K562 (cell line): ENCODE measurements around the gene MFSD11. TPM values are rescaled to one million over a fixed set of nuclear protein-coding genes. Genes with fewer than 3 reads are reported as not detected.

Experiments used
- ATF1 ChIP-seq, 2 experiments: fragments of 450-650 bp in 1 of 2; IDR thresholded peaks; 2 replicates each; pipeline ENCODE4 v1.6.1; 2016; ENCODE audit warnings: missing compliant biosample characterization in 1 of 2, missing genetic modification characterization in 1 of 2
- ATF6 ChIP-seq: sonication (generic); formaldehyde crosslinking; IDR thresholded peaks from 2 replicates; pipeline ENCODE4 v1.4.0; 2020; ENCODE audit warnings: mild to moderate bottlenecking, missing genetic modification reagents
- BACH1 ChIP-seq: fragments of 200-800 bp; sonication (Bioruptor generic); IDR thresholded peaks from 2 replicates; pipeline ENCODE4 v1.6.1; 2016; ENCODE audit warnings: missing genetic modification characterization, missing compliant biosample characterization
- CBFA2T2 ChIP-seq: fragments of 450-650 bp; conservative IDR thresholded peaks from 2 replicates; pipeline ENCODE4 v1.6.1; 2017; ENCODE audit warnings: mild to moderate bottlenecking
- COPS2 ChIP-seq: fragments of 450-650 bp; conservative IDR thresholded peaks from 2 replicates; pipeline ENCODE4 v1.6.1; 2016; ENCODE audit warnings: mild to moderate bottlenecking, moderate library complexity
- CSDE1 ChIP-seq, 2 experiments: fragments of 450-650 bp; IDR thresholded peaks; 2 replicates each; pipeline ENCODE4 v1.6.1; 2016; ENCODE audit warnings: mild to moderate bottlenecking in 1 of 2
- ELF4 ChIP-seq: fragments of 450-650 bp; formaldehyde crosslinking; IDR thresholded peaks from 2 replicates; pipeline ENCODE4 v1.4.0; 2022; ENCODE audit warnings: missing genetic modification characterization
- ETS2 ChIP-seq: IDR thresholded peaks from 2 replicates; pipeline ENCODE4 v1.6.1; 2016; ENCODE audit warnings: borderline replicate concordance, missing genetic modification characterization, mild to moderate bottlenecking, moderate library complexity, missing compliant biosample characterization; ENCODE audit not compliant: poor library complexity, severe bottlenecking
- GATAD2A ChIP-seq: fragments of 450-650 bp; IDR thresholded peaks from 2 replicates; pipeline ENCODE4 v1.6.1; 2017
- LEF1 ChIP-seq: fragments of 450-650 bp; IDR thresholded peaks from 2 replicates; pipeline ENCODE4 v1.6.1; 2016; ENCODE audit warnings: mild to moderate bottlenecking
- MITF ChIP-seq: IDR thresholded peaks from 2 replicates; pipeline ENCODE4 v1.6.1; 2014; ENCODE audit warnings: antibody characterized with exemption
- NCOA6 ChIP-seq: fragments of 450-650 bp; IDR thresholded peaks from 2 replicates; pipeline ENCODE4 v1.6.1; 2017; ENCODE audit warnings: mild to moderate bottlenecking
- POLR2AphosphoS5 ChIP-seq: IDR thresholded peaks from 2 replicates; pipeline ENCODE4 v1.6.1; 2011; ENCODE audit warnings: mild to moderate bottlenecking, low read depth, low read length, moderate library complexity; ENCODE audit not compliant: control insufficient read depth, insufficient read depth
- RFX1 ChIP-seq: fragments of 450-650 bp; IDR thresholded peaks from 2 replicates; pipeline ENCODE4 v1.6.1; 2016; ENCODE audit warnings: mild to moderate bottlenecking, moderate library complexity
- SMAD3 ChIP-seq: fragments of 450-650 bp; formaldehyde crosslinking; conservative IDR thresholded peaks from 2 replicates; pipeline ENCODE4 v1.4.0; 2020; ENCODE audit warnings: mild to moderate bottlenecking
- SNIP1 ChIP-seq: fragments of 450-650 bp; IDR thresholded peaks from 2 replicates; pipeline ENCODE4 v1.7.1; 2017; ENCODE audit warnings: low read depth, mild to moderate bottlenecking
- SRSF3 ChIP-seq: fragments of 200-400 bp; formaldehyde crosslinking; IDR thresholded peaks from 2 replicates; pipeline ENCODE4 v1.6.1; 2016; ENCODE audit warnings: mild to moderate bottlenecking, low read length, moderate library complexity; ENCODE audit not compliant: insufficient read depth
- TAF9B ChIP-seq: fragments of 450-650 bp; IDR thresholded peaks from 2 replicates; pipeline ENCODE4 v1.6.1; 2018; ENCODE audit warnings: mild to moderate bottlenecking; ENCODE audit not compliant: partially characterized antibody
- TCF7L2 ChIP-seq: fragments of 150-350 bp; IDR thresholded peaks from 2 replicates; pipeline ENCODE4 v1.6.1; 2016; ENCODE audit warnings: low read depth, mild to moderate bottlenecking, low read length, moderate library complexity
- TSC22D4 ChIP-seq: fragments of 450-650 bp; IDR thresholded peaks from 2 replicates; pipeline ENCODE4 v1.6.1; 2016; ENCODE audit warnings: missing genetic modification characterization, missing biosample characterization, control low read depth
- ZNF175 ChIP-seq: fragments of 200-800 bp; sonication (Bioruptor generic); IDR thresholded peaks from 2 replicates; pipeline ENCODE4 v1.6.1; 2016; ENCODE audit warnings: low read depth, mild to moderate bottlenecking, missing genetic modification characterization, missing compliant biosample characterization
- polyA plus RNA-seq, 8 experiments: library from polyadenylated mRNA; depleted of rRNA in 4 of 8; stranded (reverse) in 5 of 8; unstranded in 3 of 8; fragments of >200 nt; fragmentation: Nextera tagmentation in 2 of 8; fragmentation: Illumina TruSeq in 1 of 8; extraction: Ambion mirVana in 2 of 8; extraction: Trizol in 1 of 8; gene quantifications; 2 replicates each; pipeline versions ENCODE4 v1.2.1 to v1.2.3, GENCODE V29; 2011 to 2014; ENCODE audit warnings: inconsistent platforms in 1 of 8, missing spikeins in 1 of 8
- total RNA-seq, 7 experiments: library from RNA; depleted of rRNA in 6 of 7; stranded (reverse); fragments of >200 nt in 6 of 7; fragmentation: Illumina TruSeq in 2 of 7; extraction: Trizol in 2 of 7; gene quantifications; 2 replicates each; pipeline versions ENCODE4 v1.2.1 to v1.2.3, GENCODE V29; 2011 to 2021; ENCODE audit warnings: low replicate concordance in 1 of 7
- TF ChIP-seq, protein P1 (sequence below): fragments of 200-800 bp; sonication (Bioruptor generic); IDR thresholded peaks from 2 replicates; pipeline ENCODE4 v1.6.1; 2016; ENCODE audit warnings: missing genetic modification characterization, missing compliant biosample characterization

The MFSD11 gene
- total and polyA plus RNA-seq, 9 of the 15 experiments (the other 6 are each of a cell fraction or from before 2014, with no cell fraction given), result 14.4 to 24.5 (median 19.9) TPM

DNA sequence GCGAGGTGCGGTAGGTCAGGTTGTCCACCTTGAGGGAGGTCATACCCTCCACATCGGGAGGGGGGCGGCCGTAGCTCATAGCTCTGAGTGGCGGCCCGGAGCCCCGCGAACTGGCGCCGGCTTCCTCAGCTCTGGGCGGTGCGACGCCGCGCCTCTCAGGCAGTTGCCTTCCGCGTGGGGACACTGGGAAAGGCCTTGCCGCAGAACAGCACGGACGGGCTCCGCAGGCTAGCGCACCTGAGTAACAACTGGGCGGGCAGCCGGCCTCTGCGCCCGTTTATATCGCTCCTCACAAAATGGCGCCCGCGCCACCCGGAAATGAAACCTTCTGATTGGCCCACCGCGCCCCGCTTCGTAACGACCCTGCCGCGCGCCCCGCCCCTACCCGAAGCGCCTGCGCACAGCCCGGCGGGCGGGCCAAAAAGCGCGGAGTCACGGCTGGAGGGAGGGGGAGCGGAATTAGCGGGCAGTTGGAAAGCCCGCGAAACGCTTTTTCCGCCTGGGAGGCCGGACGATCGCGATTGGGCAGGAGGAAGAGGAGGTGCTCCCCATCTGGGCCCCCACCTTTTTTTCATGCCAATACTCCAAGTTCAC is 740 bp upstream of the MFSD11 start, which contains the start of gene SRSF2 (continued):
- TF ChIP-seq MITF, result 0 out of 2 replicates have a peak, but pooled peaks have one; percentile 33
- no peak for TF ChIP-seq CSDE1 (IDR thresholded peaks at IDR 0.05)
- TF ChIP-seq NCOA6, result no peak
- TF ChIP-seq COPS2, result no peak
- TF ChIP-seq SMAD3 (CRISPR knock-in tag), result no peak; the same call in 1 of the 2 replicates
- no peak for TF ChIP-seq ETS2 (tag)
- peak; percentile 99 for TF ChIP-seq POLR2AphosphoS5
- no peak for TF ChIP-seq TSC22D4 (tag)
- TF ChIP-seq BACH1 (tag), result no peak
- peak; percentile 94 for TF ChIP-seq TAF9B
- no peak for TF ChIP-seq CBFA2T2
- TF ChIP-seq SNIP1, result no peak
- 0 out of 2 replicates have a peak, but pooled peaks have one; percentile 28 for TF ChIP-seq TCF7L2
- TF ChIP-seq ATF1 (CRISPR knock-in tag; IDR thresholded peaks at IDR 0.05), result no peak; the same call in 1 of the 2 replicates
- no peak for TF ChIP-seq ATF1 (tag; IDR thresholded peaks at IDR 0.05)
- TF ChIP-seq ATF6 (CRISPR knock-in tag), result peak; percentile 90
- no peak for TF ChIP-seq GATAD2A
- TF ChIP-seq LEF1, result no peak
- no peak for TF ChIP-seq RFX1
- TF ChIP-seq ZNF175 (CRISPR knock-in tag), result no peak
- no peak for TF ChIP-seq ELF4 (CRISPR knock-in tag)
- TF ChIP-seq, protein P1, sequence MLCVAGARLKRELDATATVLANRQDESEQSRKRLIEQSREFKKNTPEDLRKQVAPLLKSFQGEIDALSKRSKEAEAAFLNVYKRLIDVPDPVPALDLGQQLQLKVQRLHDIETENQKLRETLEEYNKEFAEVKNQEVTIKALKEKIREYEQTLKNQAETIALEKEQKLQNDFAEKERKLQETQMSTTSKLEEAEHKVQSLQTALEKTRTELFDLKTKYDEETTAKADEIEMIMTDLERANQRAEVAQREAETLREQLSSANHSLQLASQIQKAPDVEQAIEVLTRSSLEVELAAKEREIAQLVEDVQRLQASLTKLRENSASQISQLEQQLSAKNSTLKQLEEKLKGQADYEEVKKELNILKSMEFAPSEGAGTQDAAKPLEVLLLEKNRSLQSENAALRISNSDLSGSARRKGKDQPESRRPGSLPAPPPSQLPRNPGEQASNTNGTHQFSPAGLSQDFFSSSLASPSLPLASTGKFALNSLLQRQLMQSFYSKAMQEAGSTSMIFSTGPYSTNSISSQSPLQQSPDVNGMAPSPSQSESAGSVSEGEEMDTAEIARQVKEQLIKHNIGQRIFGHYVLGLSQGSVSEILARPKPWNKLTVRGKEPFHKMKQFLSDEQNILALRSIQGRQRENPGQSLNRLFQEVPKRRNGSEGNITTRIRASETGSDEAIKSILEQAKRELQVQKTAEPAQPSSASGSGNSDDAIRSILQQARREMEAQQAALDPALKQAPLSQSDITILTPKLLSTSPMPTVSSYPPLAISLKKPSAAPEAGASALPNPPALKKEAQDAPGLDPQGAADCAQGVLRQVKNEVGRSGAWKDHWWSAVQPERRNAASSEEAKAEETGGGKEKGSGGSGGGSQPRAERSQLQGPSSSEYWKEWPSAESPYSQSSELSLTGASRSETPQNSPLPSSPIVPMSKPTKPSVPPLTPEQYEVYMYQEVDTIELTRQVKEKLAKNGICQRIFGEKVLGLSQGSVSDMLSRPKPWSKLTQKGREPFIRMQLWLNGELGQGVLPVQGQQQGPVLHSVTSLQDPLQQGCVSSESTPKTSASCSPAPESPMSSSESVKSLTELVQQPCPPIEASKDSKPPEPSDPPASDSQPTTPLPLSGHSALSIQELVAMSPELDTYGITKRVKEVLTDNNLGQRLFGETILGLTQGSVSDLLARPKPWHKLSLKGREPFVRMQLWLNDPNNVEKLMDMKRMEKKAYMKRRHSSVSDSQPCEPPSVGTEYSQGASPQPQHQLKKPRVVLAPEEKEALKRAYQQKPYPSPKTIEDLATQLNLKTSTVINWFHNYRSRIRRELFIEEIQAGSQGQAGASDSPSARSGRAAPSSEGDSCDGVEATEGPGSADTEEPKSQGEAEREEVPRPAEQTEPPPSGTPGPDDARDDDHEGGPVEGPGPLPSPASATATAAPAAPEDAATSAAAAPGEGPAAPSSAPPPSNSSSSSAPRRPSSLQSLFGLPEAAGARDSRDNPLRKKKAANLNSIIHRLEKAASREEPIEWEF (CRISPR knock-in tag), result no peak
- TF ChIP-seq SRSF3, result no peak; the same call in 1 of the 2 replicates
